IPS-NIHi11 (cell line): ENCODE results near the gene RNF182.
"Not testable (repeated sequence)": the region's sequence is repeated elsewhere in the genome, so short reads cannot be mapped to it uniquely, and the experiment has no call there.

Source experiments
- DNase-seq: peaks from one replicate; pipeline ENCODE4 v3.0.0; 2012; ENCODE audit warnings: mixed read lengths, low spot score

The RNF182 gene

GRCh38 chr6:13924949-13925881, at the start of gene RNF182:
Gene RNF182 (plus strand): TSS chr6:13924952. CDS start chr6:13977120, 52,168 bp downstream.
- DNase-seq = peak; percentile 92

- no peak for DNase-seq
These were observed 47.7 kb upstream of the RNF182 start for GRCh38 chr6:13877051-13877450.

GRCh38 chr6:13880061-13880663, 44.6 kb upstream of the RNF182 start:
- not testable (repeated sequence) for DNase-seq

GRCh38 chr6:13881621-13882165, 43.1 kb upstream of the RNF182 start:
- no peak for DNase-seq

GRCh38 chr6:13883966-13884365, 40.8 kb upstream of the RNF182 start:
- no peak for DNase-seq

- no peak for DNase-seq
These were observed 40.4 kb upstream of the RNF182 start for GRCh38 chr6:13884397-13884796.

- no peak for DNase-seq
These were observed 39.2 kb upstream of the RNF182 start for GRCh38 chr6:13885601-13886000.

GRCh38 chr6:13886949-13887348, 37.8 kb upstream of the RNF182 start:
- DNase-seq = no peak

GRCh38 chr6:13892017-13892645, 32.6 kb upstream of the RNF182 start:
- DNase-seq = no peak

- DNase-seq = no peak
These were observed 21.8 kb upstream of the RNF182 start for GRCh38 chr6:13902922-13903321.

- DNase-seq = no peak
These were observed 21.4 kb upstream of the RNF182 start for GRCh38 chr6:13903364-13903763.

- DNase-seq = no peak
These were observed 17.8 kb upstream of the RNF182 start for GRCh38 chr6:13907001-13907350.

- DNase-seq = no peak
These were observed 17.0 kb upstream of the RNF182 start for GRCh38 chr6:13907614-13908215.

- peak; percentile 79 for DNase-seq
These were observed 15.8 kb upstream of the RNF182 start for GRCh38 chr6:13908955-13909381.

GRCh38 chr6:13910443-13910842, 14.3 kb upstream of the RNF182 start:
- no peak for DNase-seq

- no peak for DNase-seq
These were observed 13.4 kb upstream of the RNF182 start for GRCh38 chr6:13911337-13911736.

GRCh38 chr6:13913226-13914001, 11.3 kb upstream of the RNF182 start:
- DNase-seq = no peak

- DNase-seq = no peak
These were observed 10.4 kb upstream of the RNF182 start for GRCh38 chr6:13914351-13914750.

- no peak for DNase-seq
These were observed 9.1 kb upstream of the RNF182 start for GRCh38 chr6:13915561-13916229.

- no peak for DNase-seq
These were observed 8.4 kb upstream of the RNF182 start for GRCh38 chr6:13916230-13916944.
